ACC112 (cell line): ENCODE measurements around the gene CCHCR1.
"Not testable (repeated sequence)": the region's sequence is repeated elsewhere in the genome, so short reads cannot be mapped to it uniquely, and the experiment has no call there.

ENCODE experiments used
- H2AFZ ChIP-seq: fragments of 200-600 bp; sonication (generic); one replicate; pipeline ENCODE4 v1.6.0; 2017; ENCODE audit warnings: antibody characterized with exemption, low read length; ENCODE audit not compliant: unreplicated experiment
- H3K27ac ChIP-seq: fragments of 200-600 bp; sonication (generic); 2 replicates; pipeline ENCODE4 v1.5.1; 2014; ENCODE audit warnings: low read depth, mild to moderate bottlenecking, antibody characterized with exemption, low read length, moderate library complexity
- H3K27me3 ChIP-seq: fragments of 200-600 bp; sonication (generic); 2 replicates; pipeline ENCODE4 v1.6.1; 2014; ENCODE audit warnings: mild to moderate bottlenecking, antibody characterized with exemption, low read length, moderate library complexity, mixed read lengths; ENCODE audit not compliant: insufficient read depth
- H3K36me3 ChIP-seq: fragments of 200-600 bp; sonication (generic); 2 replicates; pipeline ENCODE4 v1.6.1; 2016; ENCODE audit warnings: mild to moderate bottlenecking, antibody characterized with exemption, low read length, moderate library complexity, mixed read lengths; ENCODE audit not compliant: insufficient read depth
- H3K4me1 ChIP-seq: fragments of 200-600 bp; sonication (generic); one replicate; pipeline ENCODE4 v1.6.1; 2016; ENCODE audit warnings: low read length, mixed read lengths; ENCODE audit not compliant: insufficient read depth, unreplicated experiment, control insufficient read depth
- H3K4me3 ChIP-seq: fragments of 200-600 bp; sonication (generic); 2 replicates; pipeline ENCODE4 v1.5.1; 2014; ENCODE audit warnings: mild to moderate bottlenecking, low read depth, low read length
- H3K79me2 ChIP-seq: fragments of 200-600 bp; sonication (generic); one replicate; pipeline ENCODE4 v1.6.0; 2016; ENCODE audit warnings: low read length; ENCODE audit not compliant: control insufficient read depth, unreplicated experiment, insufficient read depth

The CCHCR1 gene

GRCh38 chr6:31183287-31183686 is 25.7 kb upstream of the CCHCR1 start:
- not testable (repeated sequence) for H3K27ac ChIP-seq, H2AFZ ChIP-seq, H3K27me3 ChIP-seq, H3K4me3 ChIP-seq, H3K4me1 ChIP-seq, H3K36me3 ChIP-seq
- peaks cover 34% of the 10 kb centered on the region for H3K79me2 ChIP-seq

DNA sequence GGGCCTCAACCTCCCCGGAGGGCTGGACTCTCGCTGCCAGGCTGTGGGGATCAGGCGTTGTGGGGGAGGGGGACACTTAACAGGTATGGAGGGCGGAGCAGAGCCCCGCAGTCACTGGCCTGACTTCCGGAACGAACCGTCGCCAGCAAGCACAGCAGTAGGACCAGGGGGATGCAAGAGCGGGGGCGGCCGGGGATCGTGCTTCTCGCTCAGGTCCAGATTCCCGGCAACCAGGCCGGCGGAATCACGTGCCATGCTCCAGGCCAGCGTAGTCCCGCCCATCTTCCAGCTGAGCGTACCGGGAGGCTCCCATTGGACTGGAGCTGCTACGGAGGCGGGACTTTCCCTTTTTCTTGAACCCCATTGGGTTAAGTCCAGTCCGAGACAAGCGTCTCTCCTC is 22.9 kb upstream of the CCHCR1 start:
- Histone ChIP-seq H3K36me3 (no peaks in the 10 kb centered on the region; the same call in 1 of the 2 replicates), H3K27ac (no peak overlapping the region), H2AFZ (no peak overlapping the region), H3K79me2 (peaks cover 34% of the 10 kb centered on the region), H3K4me3 (peak overlapping the region; percentile 49), H3K27me3 (no peaks in the 10 kb centered on the region), H3K4me1 (peaks cover 14% of the 10 kb centered on the region)

DNA sequence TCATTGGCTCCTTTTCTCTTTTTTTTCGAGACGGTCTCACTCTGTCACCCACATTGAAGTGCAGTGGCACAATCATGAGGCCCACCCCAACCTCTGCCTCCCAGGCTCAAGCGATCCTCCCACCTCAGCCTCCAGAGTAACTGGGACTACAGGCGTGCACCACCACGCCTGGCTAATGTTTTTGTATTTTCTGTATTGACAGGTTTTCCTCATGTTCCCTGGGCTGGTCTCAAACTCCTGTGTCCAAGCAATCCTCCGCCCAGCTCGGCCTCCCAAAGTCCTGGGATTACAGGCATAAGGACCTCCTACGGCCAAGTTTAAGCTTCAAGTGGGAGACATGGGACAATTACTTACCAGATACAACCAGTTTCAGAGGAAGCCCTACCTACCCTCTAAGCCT is 22.3 kb upstream of the CCHCR1 start:
- Histone ChIP-seq H3K79me2 (peaks cover 31% of the 10 kb centered on the region), H3K4me3 (peak overlapping the region; percentile 49), H2AFZ (no peak overlapping the region), H3K27ac (no peak overlapping the region), H3K27me3 (no peaks in the 10 kb centered on the region), H3K36me3 (no peaks in the 10 kb centered on the region; the same call in 1 of the 2 replicates), H3K4me1 (peaks cover 15% of the 10 kb centered on the region)

DNA sequence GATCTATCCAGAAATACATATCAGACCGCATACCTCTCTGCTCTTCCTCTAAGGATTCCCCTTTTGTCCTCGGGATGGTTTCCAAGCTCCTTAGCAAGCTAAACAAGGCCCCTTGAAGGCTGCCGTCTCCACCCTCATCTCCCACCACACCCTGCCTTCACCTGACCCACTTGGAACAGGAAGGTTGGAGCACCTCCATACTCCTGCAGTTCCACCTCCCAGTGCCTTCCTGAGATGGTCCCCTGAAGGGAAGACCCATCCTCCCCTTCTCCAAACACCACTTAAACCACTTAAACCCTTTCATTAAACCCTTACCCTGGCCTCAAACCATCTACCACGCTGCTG is 21.4 kb upstream of the CCHCR1 start:
- no peak overlapping the region for H3K27ac ChIP-seq
- H3K27me3 ChIP-seq: no peaks in the 10 kb centered on the region
- H3K4me3 ChIP-seq: no peak overlapping the region
- no peaks in the 10 kb centered on the region; the same call in 1 of the 2 replicates for H3K36me3 ChIP-seq
- H2AFZ ChIP-seq: no peak overlapping the region
- peaks cover 15% of the 10 kb centered on the region for H3K4me1 ChIP-seq
- H3K79me2 ChIP-seq: peaks cover 26% of the 10 kb centered on the region

GRCh38 chr6:31178143-31179041 is 20.8 kb upstream of the CCHCR1 start:
- peaks cover 21% of the 10 kb centered on the region for H3K79me2 ChIP-seq
- H3K4me3 ChIP-seq: no peak overlapping the region
- H2AFZ ChIP-seq: no peak overlapping the region
- peaks cover 20% of the 10 kb centered on the region for H3K4me1 ChIP-seq
- no peak overlapping the region for H3K27ac ChIP-seq
- H3K36me3 ChIP-seq: no peaks in the 10 kb centered on the region; the same call in 1 of the 2 replicates
- H3K27me3 ChIP-seq: no peaks in the 10 kb centered on the region

GRCh38 chr6:31175971-31176370 is 18.4 kb upstream of the CCHCR1 start:
- peaks cover 7% of the 10 kb centered on the region for H3K79me2 ChIP-seq
- peak overlapping the region; percentile 26; the same call in 1 of the 2 replicates for H3K27ac ChIP-seq
- H3K4me3 ChIP-seq: no peak overlapping the region
- H2AFZ ChIP-seq: no peak overlapping the region
- H3K4me1 ChIP-seq: peaks cover 22% of the 10 kb centered on the region
- no peaks in the 10 kb centered on the region for H3K27me3 ChIP-seq
- no peaks in the 10 kb centered on the region; the same call in 1 of the 2 replicates for H3K36me3 ChIP-seq

GRCh38 chr6:31174378-31174777 is 16.8 kb upstream of the CCHCR1 start:
- Histone ChIP-seq H3K79me2 (peaks cover 4% of the 10 kb centered on the region), H3K36me3 (no peaks in the 10 kb centered on the region), H3K4me1 (peaks cover 22% of the 10 kb centered on the region), H3K27me3 (no peaks in the 10 kb centered on the region), H3K4me3 (no peak overlapping the region), H2AFZ (no peak overlapping the region), H3K27ac (no peak overlapping the region)

DNA sequence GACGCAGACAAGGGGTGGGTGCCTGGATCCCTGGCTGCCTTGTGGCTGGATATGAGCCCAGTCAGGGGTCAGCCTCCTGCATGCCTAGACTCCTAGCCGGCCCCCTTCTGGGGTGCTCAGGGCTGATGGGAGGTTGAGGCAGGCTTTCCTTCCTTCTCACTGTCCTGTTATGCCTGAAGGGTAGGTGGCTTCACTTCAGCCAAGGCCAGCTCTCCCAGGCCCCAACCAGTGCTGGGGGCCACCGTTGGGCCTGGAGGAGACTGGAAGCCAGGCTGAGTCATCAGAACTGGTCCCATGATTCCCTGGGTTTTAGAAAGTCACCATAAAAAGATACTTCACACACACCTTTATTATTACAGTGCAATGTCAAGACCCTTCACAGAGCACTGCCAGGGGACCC is 15.8 kb upstream of the CCHCR1 start:
- H2AFZ ChIP-seq: no peak overlapping the region
- no peak overlapping the region for H3K27ac ChIP-seq
- H3K4me1 ChIP-seq: peaks cover 18% of the 10 kb centered on the region
- no peaks in the 10 kb centered on the region for H3K27me3 ChIP-seq
- H3K4me3 ChIP-seq: no peak overlapping the region
- no peaks in the 10 kb centered on the region for H3K36me3 ChIP-seq
- no peaks in the 10 kb centered on the region for H3K79me2 ChIP-seq

- Histone ChIP-seq H3K27ac (no peak overlapping the region), H3K4me3 (no peak overlapping the region), H2AFZ (no peak overlapping the region)
Measured at GRCh38 chr6:31172973-31173384, 15.4 kb upstream of the CCHCR1 start.

DNA sequence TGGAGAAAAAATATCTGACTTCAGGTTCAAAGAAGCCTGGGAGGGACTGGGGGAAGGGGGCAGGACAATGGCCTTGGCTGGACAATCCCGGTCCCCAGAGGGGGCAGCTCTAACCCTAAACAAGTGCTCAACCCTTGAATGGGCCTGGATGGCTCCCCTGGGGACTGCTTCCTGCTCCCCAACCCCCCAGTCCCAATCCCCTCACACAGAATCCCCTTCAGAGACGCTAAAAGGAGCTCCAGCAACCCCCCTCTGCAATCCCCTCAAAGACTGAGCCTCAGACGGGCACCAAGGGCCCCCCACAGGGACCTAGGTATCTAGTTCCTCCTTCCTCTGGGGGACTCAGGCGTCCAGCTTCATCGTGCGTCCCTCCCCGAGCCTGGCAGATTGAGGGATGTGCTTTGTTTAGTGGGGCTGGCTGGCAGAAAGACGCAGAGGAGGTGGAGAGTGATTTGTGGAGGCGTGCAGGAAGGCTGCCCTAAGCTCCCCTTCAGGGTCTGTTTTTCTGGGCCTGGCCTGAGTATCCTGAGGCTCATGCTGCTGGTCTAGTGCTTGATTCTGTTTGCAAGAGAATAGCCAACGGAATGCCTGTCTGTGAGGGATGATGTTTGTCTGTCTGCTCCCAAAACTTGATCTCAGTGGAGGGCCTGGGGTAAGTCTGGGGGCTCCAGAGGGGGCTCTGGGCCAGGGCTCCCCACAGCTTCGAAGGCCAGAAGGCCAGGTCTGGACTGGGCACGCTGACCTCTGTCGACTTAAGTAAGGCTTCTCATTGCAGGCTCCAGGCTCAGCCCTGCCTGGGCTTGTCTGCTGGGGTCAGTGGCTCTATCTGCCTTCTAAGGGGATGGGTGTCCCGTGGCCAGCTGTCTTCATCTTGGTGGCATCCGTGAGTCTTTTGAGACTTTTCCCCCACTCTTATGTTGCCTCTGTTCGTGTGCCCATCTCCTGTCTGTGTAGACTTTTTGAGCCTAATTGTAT is 14.6 kb upstream of the CCHCR1 start:
- H3K27ac ChIP-seq: no peak overlapping the region

More at GRCh38 chr6:31172973-31173384, 15.4 kb upstream of the CCHCR1 start:
- H3K27me3 ChIP-seq: no peaks in the 10 kb centered on the region
- H3K4me1 ChIP-seq: peaks cover 18% of the 10 kb centered on the region
- no peaks in the 10 kb centered on the region for H3K36me3 ChIP-seq
- no peaks in the 10 kb centered on the region for H3K79me2 ChIP-seq

More for the DNA sequence above, 14.6 kb upstream of the CCHCR1 start:
- Histone ChIP-seq H3K4me1 (peaks cover 18% of the 10 kb centered on the region), H3K36me3 (no peaks in the 10 kb centered on the region), H3K27me3 (no peaks in the 10 kb centered on the region), H3K4me3 (no peak overlapping the region), H3K79me2 (no peaks in the 10 kb centered on the region), H2AFZ (no peak overlapping the region)
